Measurements from ENCODE around the gene PRDM15.

PRDM15 gene

DNA sequence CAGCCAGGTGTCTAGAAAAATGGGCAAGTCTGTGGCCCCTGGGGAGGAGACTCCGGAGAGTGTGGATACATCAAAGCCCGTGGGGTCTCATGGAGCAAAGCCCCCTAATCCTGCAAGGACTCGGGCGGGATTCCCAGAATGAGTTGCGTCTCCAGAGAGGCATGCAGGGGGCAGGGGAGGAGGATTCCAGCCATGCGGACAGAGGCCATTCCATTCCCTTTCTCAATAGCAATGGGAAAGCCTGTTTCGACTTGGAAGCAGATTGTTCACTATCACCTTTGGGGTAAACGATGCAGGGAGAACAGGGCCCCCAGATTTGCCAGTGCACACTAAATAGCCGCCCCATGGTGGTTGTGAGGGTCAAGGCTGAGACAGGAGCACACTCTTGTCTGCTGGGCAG, 15.4 kb upstream of the PRDM15 start:
- H3K36me3 ChIP-seq (ENCODE audit: low read depth): peaks cover 8% of the 10 kb centered on the region; the same call in 1 of the 2 replicates
- DNase-seq (ENCODE audit: low spot score) (no peak), ATAC-seq (ENCODE audit: low read depth) (no peak)
- no peak overlapping the region for H3K27ac ChIP-seq (ENCODE audit: poor library complexity, severe bottlenecking)
- TF ChIP-seq, protein P1, sequence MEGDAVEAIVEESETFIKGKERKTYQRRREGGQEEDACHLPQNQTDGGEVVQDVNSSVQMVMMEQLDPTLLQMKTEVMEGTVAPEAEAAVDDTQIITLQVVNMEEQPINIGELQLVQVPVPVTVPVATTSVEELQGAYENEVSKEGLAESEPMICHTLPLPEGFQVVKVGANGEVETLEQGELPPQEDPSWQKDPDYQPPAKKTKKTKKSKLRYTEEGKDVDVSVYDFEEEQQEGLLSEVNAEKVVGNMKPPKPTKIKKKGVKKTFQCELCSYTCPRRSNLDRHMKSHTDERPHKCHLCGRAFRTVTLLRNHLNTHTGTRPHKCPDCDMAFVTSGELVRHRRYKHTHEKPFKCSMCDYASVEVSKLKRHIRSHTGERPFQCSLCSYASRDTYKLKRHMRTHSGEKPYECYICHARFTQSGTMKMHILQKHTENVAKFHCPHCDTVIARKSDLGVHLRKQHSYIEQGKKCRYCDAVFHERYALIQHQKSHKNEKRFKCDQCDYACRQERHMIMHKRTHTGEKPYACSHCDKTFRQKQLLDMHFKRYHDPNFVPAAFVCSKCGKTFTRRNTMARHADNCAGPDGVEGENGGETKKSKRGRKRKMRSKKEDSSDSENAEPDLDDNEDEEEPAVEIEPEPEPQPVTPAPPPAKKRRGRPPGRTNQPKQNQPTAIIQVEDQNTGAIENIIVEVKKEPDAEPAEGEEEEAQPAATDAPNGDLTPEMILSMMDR (IDR thresholded peaks at IDR 0.05; ENCODE audit: poor library complexity, severe bottlenecking): no peak
- peaks cover 4% of the 10 kb centered on the region for H3K4me1 ChIP-seq (ENCODE audit: insufficient read depth, poor library complexity, severe bottlenecking)
- H3K9me3 ChIP-seq (ENCODE audit: severe bottlenecking): no peaks in the 10 kb centered on the region
- H3K4me3 ChIP-seq (ENCODE audit: severe bottlenecking): no peak overlapping the region
- no peaks in the 10 kb centered on the region for H3K27me3 ChIP-seq (ENCODE audit: insufficient read depth, poor library complexity, severe bottlenecking)

DNA sequence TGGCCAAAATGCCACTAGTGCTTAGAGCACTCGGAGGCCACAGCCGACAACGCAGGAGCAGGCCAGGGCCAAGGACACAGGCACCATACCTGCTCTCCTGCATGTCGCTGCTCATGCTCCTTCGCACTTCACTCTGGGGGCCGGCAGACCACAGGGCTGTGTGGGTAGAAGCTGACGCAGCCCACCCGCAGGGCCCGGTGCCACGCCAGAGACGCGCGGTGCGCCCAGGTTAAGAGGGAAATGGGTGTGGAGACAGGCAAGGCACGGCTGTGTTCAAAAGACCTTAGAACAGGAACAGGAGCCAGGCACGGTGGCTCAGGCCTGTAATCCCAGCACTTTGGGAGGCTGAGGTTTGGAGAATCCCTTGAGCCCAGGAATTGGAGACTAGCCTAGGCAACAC, 13.6 kb upstream of the PRDM15 start:
- no peak for DNase-seq (ENCODE audit: low spot score)
- Histone ChIP-seq H3K4me1 (ENCODE audit: insufficient read depth, poor library complexity, severe bottlenecking) (peaks cover 4% of the 10 kb centered on the region), H3K36me3 (ENCODE audit: low read depth) (peaks cover 8% of the 10 kb centered on the region; the same call in 1 of the 2 replicates), H3K27ac (ENCODE audit: poor library complexity, severe bottlenecking) (no peak overlapping the region), H3K4me3 (ENCODE audit: severe bottlenecking) (no peak overlapping the region), H3K9me3 (ENCODE audit: severe bottlenecking) (no peaks in the 10 kb centered on the region), H3K27me3 (ENCODE audit: insufficient read depth, poor library complexity, severe bottlenecking) (no peaks in the 10 kb centered on the region)
- ATAC-seq (ENCODE audit: low read depth): no peak
- TF ChIP-seq, protein P1 (IDR thresholded peaks at IDR 0.05; ENCODE audit: poor library complexity, severe bottlenecking): no peak

DNA sequence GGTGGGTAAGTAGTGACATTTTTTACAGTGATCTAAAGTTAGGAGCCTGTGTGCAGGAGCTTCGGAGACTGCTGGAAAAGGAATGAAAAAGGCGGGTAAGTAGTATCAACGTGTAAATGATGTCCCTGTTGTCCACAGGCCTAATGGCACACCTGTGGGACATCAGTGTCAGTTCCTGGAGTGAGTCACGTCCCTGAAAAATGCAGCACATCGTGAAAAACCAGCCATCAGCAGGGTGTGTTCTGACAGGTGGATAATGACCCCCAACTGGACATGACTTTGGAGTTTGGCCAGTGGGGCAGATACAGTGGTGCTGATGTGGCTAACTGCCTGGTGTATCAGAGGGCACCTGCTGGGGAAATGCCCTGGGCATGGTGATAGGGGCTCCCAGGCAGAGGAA, 12.0 kb upstream of the PRDM15 start:
- TF ChIP-seq, protein P1 (IDR thresholded peaks at IDR 0.05; ENCODE audit: poor library complexity, severe bottlenecking): no peak
- Histone ChIP-seq H3K4me1 (ENCODE audit: insufficient read depth, poor library complexity, severe bottlenecking) (peaks cover 4% of the 10 kb centered on the region), H3K36me3 (ENCODE audit: low read depth) (peaks cover 8% of the 10 kb centered on the region; the same call in 1 of the 2 replicates), H3K27ac (ENCODE audit: poor library complexity, severe bottlenecking) (no peak overlapping the region), H3K27me3 (ENCODE audit: insufficient read depth, poor library complexity, severe bottlenecking) (no peaks in the 10 kb centered on the region), H3K4me3 (ENCODE audit: severe bottlenecking) (no peak overlapping the region), H3K9me3 (ENCODE audit: severe bottlenecking) (no peaks in the 10 kb centered on the region)
- no peak for DNase-seq (ENCODE audit: low spot score)
- ATAC-seq (ENCODE audit: low read depth): no peak

DNA sequence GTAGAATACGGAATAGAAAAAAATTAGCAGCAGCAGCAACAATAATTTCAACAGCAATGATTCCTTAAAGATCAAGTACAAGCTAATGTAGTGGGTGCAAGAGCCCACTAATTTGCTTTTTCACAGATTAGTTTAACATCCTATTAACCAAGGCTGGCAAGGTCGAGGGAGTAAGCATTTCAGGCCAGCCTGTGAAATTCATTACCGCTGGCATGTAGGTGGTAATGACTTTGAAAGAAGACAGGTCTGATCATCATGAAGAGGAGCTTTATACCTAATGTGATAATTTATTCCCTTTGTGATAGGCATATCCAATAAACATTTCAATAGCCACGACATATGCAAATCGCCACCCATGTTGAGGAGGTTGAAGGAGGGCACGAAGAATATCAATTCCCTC, 11.2 kb upstream of the PRDM15 start:
- TF ChIP-seq, protein P1 (IDR thresholded peaks at IDR 0.05; ENCODE audit: poor library complexity, severe bottlenecking): no peak
- Histone ChIP-seq H3K36me3 (ENCODE audit: low read depth) (peaks cover 1% of the 10 kb centered on the region; the same call in 1 of the 2 replicates), H3K27me3 (ENCODE audit: insufficient read depth, poor library complexity, severe bottlenecking) (no peaks in the 10 kb centered on the region), H3K4me3 (ENCODE audit: severe bottlenecking) (no peak overlapping the region), H3K27ac (ENCODE audit: poor library complexity, severe bottlenecking) (no peak overlapping the region), H3K9me3 (ENCODE audit: severe bottlenecking) (no peaks in the 10 kb centered on the region), H3K4me1 (ENCODE audit: insufficient read depth, poor library complexity, severe bottlenecking) (peaks cover 2% of the 10 kb centered on the region)
- ATAC-seq (ENCODE audit: low read depth) (no peak), DNase-seq (ENCODE audit: low spot score) (no peak)

DNA sequence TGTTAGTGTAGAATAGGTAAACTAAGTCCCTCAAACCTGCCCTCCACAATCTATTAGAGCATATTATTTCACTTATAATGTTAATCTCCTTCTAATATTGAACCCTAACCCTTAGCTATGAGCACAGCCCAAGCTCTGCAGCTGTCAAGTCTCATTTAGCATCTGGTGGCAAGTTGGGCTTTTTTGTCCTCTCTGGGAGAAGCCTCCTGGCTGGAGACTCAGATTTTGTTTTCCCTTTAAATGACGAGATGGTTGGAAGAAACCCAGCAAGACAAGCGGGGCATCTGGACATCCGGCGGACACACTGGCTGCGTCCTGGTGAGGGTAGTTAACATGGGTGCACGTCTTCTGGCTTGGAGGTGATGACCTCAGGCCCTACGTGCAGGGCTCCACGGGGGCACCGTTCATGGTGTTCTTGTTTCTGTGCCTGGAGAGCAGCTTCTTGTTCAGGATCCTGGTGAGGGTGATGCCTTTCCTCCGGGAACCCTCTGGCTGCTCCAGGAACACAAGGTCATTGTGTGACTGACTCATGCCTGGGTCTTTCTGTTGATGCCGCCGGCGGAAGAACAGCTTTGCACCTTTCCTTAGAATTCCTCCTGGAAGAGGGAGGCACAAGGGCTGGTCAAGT, 9.7 kb upstream of the PRDM15 start:
- no peak for ATAC-seq (ENCODE audit: low read depth)
- Histone ChIP-seq H3K27ac (ENCODE audit: poor library complexity, severe bottlenecking) (no peak overlapping the region), H3K4me1 (ENCODE audit: insufficient read depth, poor library complexity, severe bottlenecking) (no peaks in the 10 kb centered on the region), H3K36me3 (ENCODE audit: low read depth) (no peaks in the 10 kb centered on the region), H3K9me3 (ENCODE audit: severe bottlenecking) (no peaks in the 10 kb centered on the region), H3K4me3 (ENCODE audit: severe bottlenecking) (no peak overlapping the region), H3K27me3 (ENCODE audit: insufficient read depth, poor library complexity, severe bottlenecking) (no peaks in the 10 kb centered on the region)
- TF ChIP-seq, protein P1 (IDR thresholded peaks at IDR 0.05; ENCODE audit: poor library complexity, severe bottlenecking): no peak
- DNase-seq (ENCODE audit: low spot score): no peak
